K562 (cell line): ENCODE measurements around the gene DENND2A. TPM values are rescaled to one million over a fixed set of nuclear protein-coding genes. Genes with fewer than 3 reads are reported as not detected.
A peak's percentile ranks its signal among the peaks of the same experiment; 100 is the strongest.

Experiments
- ATAC-seq: fragments of 200-7000 bp; cut with Tn5 transposase; 3 replicates; pipeline ENCODE4 v1.9.1; 2020; ENCODE audit warnings: moderate library complexity
- BruUV-seq: library from RNA; stranded (reverse); fragments of 400-500 nt; replicated peaks from 2 replicates; lab custom pipeline; 2021; lab: Mats Ljungman, UMichigan
- CTCF ChIA-PET: fragments of 300-600 bp; formaldehyde crosslinking; extraction: SDS; loops from one replicate; lab custom pipeline; 2021; ENCODE audit warnings: low intra/inter-chr PET ratio; lab: Yijun Ruan, JAX
- POLR2A ChIA-PET: fragments of 300-600, 350-650 bp; sonication (Branson Sonifier 250); formaldehyde crosslinking; extraction: SDS; loops from one replicate; lab custom pipeline; 2021; ENCODE audit warnings: antibody characterized with exemption, inconsistent platforms; lab: Yijun Ruan, JAX
- DNase-seq, 4 experiments: peaks; one replicate each; pipeline versions ENCODE4 v3.0.0 to v3.0.0-alpha.2; 2011 to 2018; ENCODE audit warnings: low spot score in 3 of 4, mixed read lengths in 3 of 4; ENCODE audit errors: extremely low read depth in 1 of 4
- FAIRE-seq: peaks from 2 replicates; lab custom pipeline; 2011; peaks lifted over from hg19 to GRCh38; lab: Jason Lieb, UNC
- H2AFZ ChIP-seq: 2 replicates; pipeline ENCODE4 v1.6.0; 2011; ENCODE audit warnings: low read depth, low read length, control low read depth, inconsistent platforms
- H3K27ac ChIP-seq: fragments of 200-600 bp; 3 replicates; pipeline ENCODE4 v1.8.0; 2011; ENCODE audit warnings: low read depth, mild to moderate bottlenecking, control low read depth, inconsistent platforms, low read length, moderate library complexity, mixed read lengths; ENCODE audit errors: extremely low read depth
- H3K27me3 ChIP-seq, 2 experiments: fragments of 300-600 bp in 1 of 2; 2 replicates in 1 of 2; 3 replicates in 1 of 2; pipeline versions ENCODE4 v1.6.0 to v1.8.0; 2011; ENCODE audit warnings: inconsistent platforms in 2 of 2, low read length in 2 of 2, mild to moderate bottlenecking in 1 of 2, mixed read lengths in 1 of 2, moderate library complexity in 1 of 2; ENCODE audit not compliant: control insufficient read depth in 2 of 2, insufficient read depth in 2 of 2
- H3K36me3 ChIP-seq: fragments of 300-600 bp; 3 replicates; pipeline ENCODE4 v1.8.0; 2011; ENCODE audit warnings: mild to moderate bottlenecking, low read length, inconsistent platforms; ENCODE audit not compliant: control insufficient read depth, insufficient read depth
- H3K4me1 ChIP-seq, 2 experiments: fragments of 200-600 bp in 1 of 2; replicated peaks in 1 of 2; 2 replicates in 1 of 2; 3 replicates in 1 of 2; pipeline versions ENCODE4 v1.5.1 to v1.8.0; 2011; ENCODE audit warnings: inconsistent platforms in 2 of 2, low read length in 2 of 2, mild to moderate bottlenecking in 1 of 2, mixed read lengths in 1 of 2, moderate library complexity in 1 of 2; ENCODE audit not compliant: control insufficient read depth in 2 of 2, insufficient read depth in 2 of 2
- H3K4me2 ChIP-seq: 2 replicates; pipeline ENCODE4 v1.6.1; 2011; ENCODE audit warnings: low read length, control low read depth, inconsistent platforms, mixed read lengths; ENCODE audit not compliant: insufficient read depth
- H3K4me3 ChIP-seq: fragments of 200-600 bp; sonication (generic), shearing (Covaris generic); 2 replicates; pipeline ENCODE4 v1.5.1; 2016; ENCODE audit warnings: control low read depth, inconsistent platforms
- H3K79me2 ChIP-seq: fragments of 200-600 bp; 3 replicates; pipeline ENCODE4 v1.8.0; 2011; ENCODE audit warnings: low read length, inconsistent platforms; ENCODE audit not compliant: control insufficient read depth, insufficient read depth
- H3K9ac ChIP-seq, 2 experiments: 2 replicates each; pipeline versions ENCODE4 v1.6.0 to v1.6.1; 2011; ENCODE audit warnings: low read depth in 2 of 2, low read length in 2 of 2, control low read depth in 1 of 2, inconsistent platforms in 1 of 2, mild to moderate bottlenecking in 1 of 2, mixed read lengths in 1 of 2; ENCODE audit not compliant: insufficient read depth in 1 of 2
- H3K9me1 ChIP-seq: one replicate; pipeline ENCODE4 v1.6.0; 2011; ENCODE audit warnings: inconsistent platforms, mild to moderate bottlenecking, low read length, moderate library complexity; ENCODE audit not compliant: control insufficient read depth, insufficient read depth
- H3K9me3 ChIP-seq: replicated peaks from 2 replicates; pipeline ENCODE4 v1.5.1; 2011; ENCODE audit warnings: low read depth, low read length, inconsistent platforms; ENCODE audit not compliant: control insufficient read depth, insufficient read depth
- H4K20me1 ChIP-seq: replicated peaks from 2 replicates; pipeline ENCODE4 v1.6.1; 2011; ENCODE audit warnings: low read length, inconsistent platforms, mixed read lengths; ENCODE audit not compliant: control insufficient read depth, insufficient read depth
- COPS2 ChIP-seq: fragments of 450-650 bp; conservative IDR thresholded peaks from 2 replicates; pipeline ENCODE4 v1.6.1; 2016; ENCODE audit warnings: mild to moderate bottlenecking, moderate library complexity
- FOXM1 ChIP-seq, 2 experiments: fragments of 450-650 bp in 1 of 2; sonication (generic) in 1 of 2; formaldehyde crosslinking in 1 of 2; IDR thresholded peaks; 2 replicates each; pipeline versions ENCODE4 v1.6.1 to v1.9.0; 2017 to 2022; ENCODE audit warnings: low read depth in 2 of 2, mild to moderate bottlenecking in 2 of 2, missing genetic modification reagents in 1 of 2, moderate library complexity in 1 of 2
- KDM1A ChIP-seq, 2 experiments: fragments of 450-650 bp; IDR thresholded peaks; 2 replicates each; pipeline ENCODE4 v1.6.1; 2016; ENCODE audit warnings: mild to moderate bottlenecking in 2 of 2
- MAZ ChIP-seq, 2 experiments: fragments of 450-650 bp in 1 of 2; sonication (generic) in 1 of 2; formaldehyde crosslinking; IDR thresholded peaks in 1 of 2; conservative IDR thresholded peaks in 1 of 2; 2 replicates each; pipeline versions ENCODE4 v1.4.0 to v1.5.0; 2020; ENCODE audit warnings: mild to moderate bottlenecking in 1 of 2, missing genetic modification reagents in 1 of 2
- STAG1 ChIP-seq: sonication (generic); formaldehyde crosslinking; IDR thresholded peaks from 2 replicates; pipeline ENCODE4 v1.5.0; 2020; ENCODE audit warnings: missing genetic modification reagents, borderline replicate concordance
- YY1 ChIP-seq, 3 experiments: IDR thresholded peaks; 2 replicates each; pipeline ENCODE4 v1.6.1; 2011; ENCODE audit warnings: low read length in 2 of 3, mild to moderate bottlenecking in 2 of 3, moderate library complexity in 2 of 3, borderline replicate concordance in 1 of 3, control low read depth in 1 of 3, low read depth in 1 of 3; ENCODE audit not compliant: insufficient read depth in 3 of 3, insufficient replicate concordance in 2 of 3, control insufficient read depth in 1 of 3, insufficient read length in 1 of 3; ENCODE audit errors: extremely low read depth in 1 of 3
- WGBS: fragments of 100-300 bp; shearing (Covaris generic); methylation state at CpG from one replicate; pipeline ENCODE4 v1.1.6; 2016; ENCODE audit warnings: low coverage, mixed read lengths; ENCODE audit not compliant: insufficient coverage; ENCODE audit errors: missing lambda C conversion rate; 5-methylcytosine and 5-hydroxymethylcytosine counted together
- in situ Hi-C: fragments of 300-500 bp; cut with MboI; formaldehyde crosslinking; loops from 4 replicates; pipeline ENCODE4 v1.15.0; 2018; ENCODE audit warnings: inconsistent platforms, mixed read lengths
- intact Hi-C: fragments of 100-400 bp; cut with micrococcal nuclease; formaldehyde crosslinking; loops from 2 replicates; pipeline ENCODE4 v1.14.2; 2022
- polyA plus RNA-seq, 8 experiments: library from polyadenylated mRNA; depleted of rRNA in 4 of 8; stranded (reverse) in 5 of 8; unstranded in 3 of 8; fragments of >200 nt; fragmentation: Nextera tagmentation in 2 of 8; fragmentation: Illumina TruSeq in 1 of 8; extraction: Ambion mirVana in 2 of 8; extraction: Trizol in 1 of 8; gene quantifications; 2 replicates each; pipeline versions ENCODE4 v1.2.1 to v1.2.3, GENCODE V29; 2011 to 2014; ENCODE audit warnings: inconsistent platforms in 1 of 8, missing spikeins in 1 of 8
- total RNA-seq, 7 experiments: library from RNA; depleted of rRNA in 6 of 7; stranded (reverse); fragments of >200 nt in 6 of 7; fragmentation: Illumina TruSeq in 2 of 7; extraction: Trizol in 2 of 7; gene quantifications; 2 replicates each; pipeline versions ENCODE4 v1.2.1 to v1.2.3, GENCODE V29; 2011 to 2021; ENCODE audit warnings: low replicate concordance in 1 of 7
- TF ChIP-seq, protein P1 (sequence below), 3 experiments: IDR thresholded peaks in 2 of 3; conservative IDR thresholded peaks in 1 of 3; 2 replicates each; pipeline ENCODE4 v1.5.1; 2011 to 2012; ENCODE audit warnings: low read length in 3 of 3, mild to moderate bottlenecking in 3 of 3, control low read depth in 2 of 3, improper control_type of control experiment in 1 of 3, inconsistent platforms in 1 of 3, low read depth in 1 of 3, mixed read lengths in 1 of 3, moderate library complexity in 1 of 3; ENCODE audit not compliant: insufficient read depth in 2 of 3
- TF ChIP-seq, protein P2 (sequence below), 2 experiments: fragments of 450-650 bp; formaldehyde crosslinking in 1 of 2; IDR thresholded peaks; 2 replicates each; pipeline versions ENCODE4 v1.4.0 to v1.6.1; 2014 to 2020; ENCODE audit warnings: mild to moderate bottlenecking in 2 of 2, borderline replicate concordance in 1 of 2, low read depth in 1 of 2

DENND2A gene
- total and polyA plus RNA-seq, 9 of the 15 experiments (the other 6 are each of a cell fraction or from before 2014, with no cell fraction given), result not detected

DNA sequence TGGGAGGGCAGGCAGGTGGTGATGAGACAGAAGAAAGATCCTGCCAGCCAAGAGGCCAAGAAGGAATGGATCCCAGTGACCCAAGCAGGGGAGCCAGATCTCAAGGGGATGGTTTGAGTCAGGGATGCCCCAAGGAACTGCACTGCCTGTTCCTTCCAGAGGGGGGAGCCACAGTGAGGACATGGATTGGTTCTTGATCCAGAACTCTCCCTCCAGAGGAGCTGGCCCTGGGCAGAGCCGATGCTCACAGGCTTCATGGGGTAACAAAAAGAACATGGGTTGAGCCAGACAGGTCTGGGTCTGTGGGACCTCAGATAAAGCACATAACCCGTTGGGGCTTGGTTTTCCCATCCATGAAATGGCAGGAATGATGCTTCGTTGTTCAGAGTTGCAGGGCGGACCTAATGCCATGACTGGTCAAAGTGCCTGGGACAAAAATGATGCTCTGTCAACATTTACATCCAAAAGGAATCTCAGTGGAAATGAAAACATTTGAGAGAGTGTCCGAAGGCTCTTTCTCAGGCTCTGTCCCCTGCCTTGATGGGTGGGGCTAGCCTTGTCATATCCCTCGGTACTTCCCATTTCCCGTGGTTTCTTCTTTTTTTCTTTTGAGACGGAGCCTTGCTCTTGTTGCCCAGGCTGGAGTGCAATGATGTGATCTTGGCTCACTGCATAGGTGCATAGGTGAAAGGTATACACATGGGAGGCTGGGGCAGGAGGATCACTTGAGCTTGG is 4.7 kb upstream of the DENND2A start:
- Histone ChIP-seq H3K4me3 (no peak overlapping the region), H2AFZ (no peak overlapping the region), H3K9me3 (no peaks in the 10 kb centered on the region), H4K20me1 (peaks cover 14% of the 10 kb centered on the region), H3K4me1 (peaks cover 0 to 9% of the 10 kb centered on the region in 2 experiments; a peak in 2 of 5 replicates), H3K27ac (no peak overlapping the region), H3K4me2 (no peak overlapping the region), H3K79me2 (no peaks in the 10 kb centered on the region), H3K27me3 (peaks cover 36 to 78% of the 10 kb centered on the region in 2 experiments), H3K9me1 (no peaks in the 10 kb centered on the region), H3K36me3 (no peaks in the 10 kb centered on the region), H3K9ac (no peak overlapping the region)
- intact Hi-C loops, result no loop called here
- DNase-seq, result peak; percentile 63 to 76 (median 76)
- POLR2A ChIA-PET, result interaction anchor here (0.6 to 0.9 kb wide), 3 partner anchors 39 to 1067 kb away, joined by 3 read pairs; no protein-coding TSS in a partner anchor
- peak; percentile 82 for FAIRE-seq
- in situ Hi-C loops, result loop anchor here (5.0 kb wide), 1 partner anchor 123 kb away; no protein-coding TSS in a partner anchor
- ATAC-seq, result peak; percentile 77
- CTCF ChIA-PET, result no interaction called here
- 7% methylated on average over 8 of the region's 8 CpGs for WGBS
- BruUV-seq, result no TSS peak
- TF ChIP-seq MAZ (CRISPR knock-in tag; conservative IDR thresholded peaks at IDR 0.05 in 1 of 2, IDR thresholded peaks at IDR 0.05 in 1 of 2) (no peak), STAG1 (CRISPR knock-in tag) (0 out of 2 replicates have a peak, but pooled peaks have one; percentile 13), YY1 (IDR thresholded peaks at IDR 0.05; ENCODE audit: borderline replicate concordance in 1 of 3, control insufficient read depth in 1 of 3, extremely low read depth in 1 of 3, insufficient read depth in 3 of 3, insufficient read length in 1 of 3, insufficient replicate concordance in 2 of 3, low read depth in 1 of 3, low read length in 2 of 3) (peak in 1 of 3 experiments; percentile 14), COPS2 (no peak), KDM1A (IDR thresholded peaks at IDR 0.05) (no peak), FOXM1 (IDR thresholded peaks at IDR 0.05; ENCODE audit: low read depth) (no peak), FOXM1 (CRISPR knock-in tag; IDR thresholded peaks at IDR 0.05; ENCODE audit: low read depth) (no peak)
- TF ChIP-seq, protein P1, sequence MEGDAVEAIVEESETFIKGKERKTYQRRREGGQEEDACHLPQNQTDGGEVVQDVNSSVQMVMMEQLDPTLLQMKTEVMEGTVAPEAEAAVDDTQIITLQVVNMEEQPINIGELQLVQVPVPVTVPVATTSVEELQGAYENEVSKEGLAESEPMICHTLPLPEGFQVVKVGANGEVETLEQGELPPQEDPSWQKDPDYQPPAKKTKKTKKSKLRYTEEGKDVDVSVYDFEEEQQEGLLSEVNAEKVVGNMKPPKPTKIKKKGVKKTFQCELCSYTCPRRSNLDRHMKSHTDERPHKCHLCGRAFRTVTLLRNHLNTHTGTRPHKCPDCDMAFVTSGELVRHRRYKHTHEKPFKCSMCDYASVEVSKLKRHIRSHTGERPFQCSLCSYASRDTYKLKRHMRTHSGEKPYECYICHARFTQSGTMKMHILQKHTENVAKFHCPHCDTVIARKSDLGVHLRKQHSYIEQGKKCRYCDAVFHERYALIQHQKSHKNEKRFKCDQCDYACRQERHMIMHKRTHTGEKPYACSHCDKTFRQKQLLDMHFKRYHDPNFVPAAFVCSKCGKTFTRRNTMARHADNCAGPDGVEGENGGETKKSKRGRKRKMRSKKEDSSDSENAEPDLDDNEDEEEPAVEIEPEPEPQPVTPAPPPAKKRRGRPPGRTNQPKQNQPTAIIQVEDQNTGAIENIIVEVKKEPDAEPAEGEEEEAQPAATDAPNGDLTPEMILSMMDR (IDR thresholded peaks at IDR 0.05 in 2 of 3, conservative IDR thresholded peaks at IDR 0.05 in 1 of 3; ENCODE audit: insufficient read depth in 2 of 3, low read depth in 1 of 3, low read length in 3 of 3), result peak; percentile 65 to 88 (median 75)
- TF ChIP-seq, protein P2, sequence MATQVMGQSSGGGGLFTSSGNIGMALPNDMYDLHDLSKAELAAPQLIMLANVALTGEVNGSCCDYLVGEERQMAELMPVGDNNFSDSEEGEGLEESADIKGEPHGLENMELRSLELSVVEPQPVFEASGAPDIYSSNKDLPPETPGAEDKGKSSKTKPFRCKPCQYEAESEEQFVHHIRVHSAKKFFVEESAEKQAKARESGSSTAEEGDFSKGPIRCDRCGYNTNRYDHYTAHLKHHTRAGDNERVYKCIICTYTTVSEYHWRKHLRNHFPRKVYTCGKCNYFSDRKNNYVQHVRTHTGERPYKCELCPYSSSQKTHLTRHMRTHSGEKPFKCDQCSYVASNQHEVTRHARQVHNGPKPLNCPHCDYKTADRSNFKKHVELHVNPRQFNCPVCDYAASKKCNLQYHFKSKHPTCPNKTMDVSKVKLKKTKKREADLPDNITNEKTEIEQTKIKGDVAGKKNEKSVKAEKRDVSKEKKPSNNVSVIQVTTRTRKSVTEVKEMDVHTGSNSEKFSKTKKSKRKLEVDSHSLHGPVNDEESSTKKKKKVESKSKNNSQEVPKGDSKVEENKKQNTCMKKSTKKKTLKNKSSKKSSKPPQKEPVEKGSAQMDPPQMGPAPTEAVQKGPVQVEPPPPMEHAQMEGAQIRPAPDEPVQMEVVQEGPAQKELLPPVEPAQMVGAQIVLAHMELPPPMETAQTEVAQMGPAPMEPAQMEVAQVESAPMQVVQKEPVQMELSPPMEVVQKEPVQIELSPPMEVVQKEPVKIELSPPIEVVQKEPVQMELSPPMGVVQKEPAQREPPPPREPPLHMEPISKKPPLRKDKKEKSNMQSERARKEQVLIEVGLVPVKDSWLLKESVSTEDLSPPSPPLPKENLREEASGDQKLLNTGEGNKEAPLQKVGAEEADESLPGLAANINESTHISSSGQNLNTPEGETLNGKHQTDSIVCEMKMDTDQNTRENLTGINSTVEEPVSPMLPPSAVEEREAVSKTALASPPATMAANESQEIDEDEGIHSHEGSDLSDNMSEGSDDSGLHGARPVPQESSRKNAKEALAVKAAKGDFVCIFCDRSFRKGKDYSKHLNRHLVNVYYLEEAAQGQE (IDR thresholded peaks at IDR 0.05; ENCODE audit: borderline replicate concordance), result peak; percentile 36
- TF ChIP-seq, protein P2 (CRISPR knock-in tag; IDR thresholded peaks at IDR 0.05; ENCODE audit: low read depth), result no peak
